SIG-M5 treated with dmso at 0.1 percent for 504 hours (cell line): Measurements from ENCODE around the gene NUDT12.

Experiments used
- DNase-seq: peaks from one replicate; lab custom pipeline; 2025; ENCODE audit not compliant: unreplicated experiment; lab: John Stamatoyannopoulos, UW

The NUDT12 gene

DNA sequence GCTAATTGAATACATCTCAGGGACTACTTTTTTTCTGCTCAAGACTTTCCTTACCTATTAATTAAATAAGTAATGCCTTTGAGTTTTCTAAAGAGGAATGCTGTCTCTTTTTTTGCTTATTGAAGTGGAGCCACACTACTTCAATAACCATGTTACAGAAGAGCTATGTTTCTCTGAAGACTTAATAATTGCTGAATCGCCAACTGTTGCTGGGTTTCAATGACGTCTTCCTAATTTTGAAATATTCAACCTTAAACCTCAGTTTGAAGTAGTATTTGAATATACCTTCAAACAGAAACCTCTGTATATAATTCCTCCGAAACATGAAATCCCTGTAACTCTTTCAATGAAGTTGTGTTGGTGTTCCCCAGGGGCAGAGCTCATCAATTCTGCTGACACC is 21.0 kb downstream of the NUDT12 start:
- DNase-seq: no peak

DNA sequence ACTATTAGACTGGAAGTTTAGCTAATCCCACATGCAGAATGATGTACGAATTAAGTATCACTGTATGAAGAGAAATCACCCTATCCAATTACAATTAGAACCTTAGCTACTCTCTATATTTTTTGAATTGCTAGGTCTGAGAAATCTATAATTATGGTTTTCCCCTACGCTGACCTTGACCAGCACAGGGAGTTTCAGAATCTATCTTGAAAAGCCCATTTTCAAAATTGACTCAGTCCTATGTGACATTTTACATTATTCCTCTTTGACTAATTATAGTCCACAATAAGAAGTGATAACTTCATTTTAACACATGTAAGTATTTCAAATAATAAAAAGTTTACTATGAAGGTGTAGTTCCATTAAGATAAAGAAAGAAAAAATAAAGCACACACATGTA is 21.5 kb downstream of the NUDT12 start:
- DNase-seq: no peak

DNA sequence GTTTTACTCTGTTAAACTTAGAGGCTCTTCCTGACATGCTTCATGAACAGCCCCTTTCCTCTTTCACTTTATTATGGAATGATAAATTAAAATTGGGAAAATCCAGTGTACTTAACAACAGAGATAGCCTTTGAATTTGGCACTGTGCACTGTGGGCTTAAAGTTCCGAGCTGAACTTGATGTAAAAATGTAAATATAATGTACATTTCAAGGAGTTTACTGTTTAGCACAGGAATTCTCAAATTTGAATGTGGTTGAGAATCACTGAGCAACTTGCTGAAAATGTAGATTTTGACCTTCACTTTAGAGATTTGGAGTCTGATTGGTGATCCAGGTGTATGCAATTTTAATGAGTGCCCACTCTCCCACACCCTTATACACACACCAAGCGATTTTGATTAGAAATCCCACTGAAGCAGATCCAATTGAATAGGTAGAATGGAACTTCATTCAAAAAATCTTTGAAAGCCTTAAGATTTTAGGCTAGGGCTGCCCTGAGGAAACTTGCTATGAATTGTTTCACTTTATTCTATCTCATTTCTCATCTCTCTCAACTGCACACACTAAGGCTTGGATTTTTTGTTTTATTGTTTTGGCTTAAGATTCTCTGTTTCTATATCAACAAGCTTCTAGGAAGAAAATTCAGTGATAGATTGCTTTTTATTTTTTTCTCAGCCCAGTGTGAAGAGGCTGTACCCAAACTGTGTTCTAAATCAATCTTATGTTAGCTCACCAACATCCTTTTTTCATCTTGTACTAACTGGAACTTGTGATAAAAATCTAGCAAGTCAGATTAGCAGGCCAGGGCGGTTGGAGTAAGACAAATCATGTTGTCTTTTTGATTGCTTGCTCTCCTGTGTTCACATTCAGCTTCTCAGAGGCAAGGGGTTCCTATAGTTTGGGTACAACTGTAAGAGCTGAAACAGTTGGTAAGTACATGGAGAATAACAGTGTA is 22.9 kb downstream of the NUDT12 start:
- DNase-seq: no peak

DNA sequence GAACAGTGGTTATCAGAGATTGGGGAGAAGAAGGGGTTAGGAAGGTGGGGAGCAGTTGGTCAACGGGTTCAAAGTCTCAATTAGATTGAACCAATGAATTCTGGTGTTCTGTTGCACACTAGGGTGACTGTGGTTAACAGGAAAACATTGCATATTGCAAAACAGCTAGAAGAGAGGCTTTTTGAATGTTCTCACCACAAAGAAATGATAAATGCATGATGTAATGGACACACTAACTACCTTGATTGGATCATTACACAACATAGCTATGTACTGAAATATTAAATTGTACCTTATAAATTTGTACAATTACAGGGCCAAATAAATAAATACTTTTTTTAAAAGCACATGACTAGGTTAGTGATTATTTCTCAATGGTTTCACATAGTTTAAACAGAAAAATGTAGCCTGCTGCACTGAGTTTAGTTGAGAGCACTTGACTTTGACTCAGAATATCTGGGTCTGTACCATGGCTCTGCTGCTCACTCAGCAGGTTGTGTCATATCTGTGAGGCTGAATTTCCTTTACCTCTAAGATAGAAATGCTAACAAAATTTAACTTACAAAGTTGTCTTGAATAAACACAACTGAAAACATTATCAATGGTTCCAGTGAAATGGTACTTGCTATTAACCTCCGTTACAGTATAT is 30.4 kb downstream of the NUDT12 start:
- DNase-seq: no peak

DNA sequence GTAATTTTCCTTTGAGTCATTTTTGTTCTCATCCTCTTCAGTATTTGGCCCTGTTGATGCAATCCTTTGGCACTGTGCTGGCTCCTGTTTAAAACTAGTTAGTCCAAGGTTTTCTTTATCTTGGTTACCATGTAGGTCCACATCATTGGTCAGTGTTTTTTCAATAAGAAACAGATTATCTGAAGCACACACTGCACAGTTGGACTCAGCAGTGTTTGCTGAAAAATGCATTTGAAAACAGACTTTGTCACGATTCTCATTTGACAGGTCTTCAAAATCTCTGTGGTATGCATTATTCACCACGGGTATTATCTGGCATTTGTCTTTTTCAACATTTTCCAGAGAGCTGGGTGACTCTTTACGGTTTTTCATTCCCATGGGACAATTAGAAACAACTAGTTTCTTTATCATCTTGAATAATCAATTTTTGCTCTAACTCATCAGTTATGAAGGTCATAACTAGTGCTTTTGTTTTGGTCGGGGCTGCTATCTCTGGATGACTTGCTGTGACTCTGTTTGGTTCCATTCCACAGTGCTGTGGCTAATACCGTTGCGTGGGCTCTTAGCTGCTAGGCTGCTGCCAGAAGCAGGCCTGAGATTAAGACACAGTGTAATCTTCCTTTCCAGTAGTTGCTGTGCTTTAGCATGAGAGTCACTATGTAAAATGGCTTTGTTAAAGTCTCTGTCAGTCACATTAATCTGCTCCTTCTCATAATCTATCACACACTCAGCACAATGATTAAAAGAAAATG is 36.2 kb downstream of the NUDT12 start:
- DNase-seq: no peak

DNA sequence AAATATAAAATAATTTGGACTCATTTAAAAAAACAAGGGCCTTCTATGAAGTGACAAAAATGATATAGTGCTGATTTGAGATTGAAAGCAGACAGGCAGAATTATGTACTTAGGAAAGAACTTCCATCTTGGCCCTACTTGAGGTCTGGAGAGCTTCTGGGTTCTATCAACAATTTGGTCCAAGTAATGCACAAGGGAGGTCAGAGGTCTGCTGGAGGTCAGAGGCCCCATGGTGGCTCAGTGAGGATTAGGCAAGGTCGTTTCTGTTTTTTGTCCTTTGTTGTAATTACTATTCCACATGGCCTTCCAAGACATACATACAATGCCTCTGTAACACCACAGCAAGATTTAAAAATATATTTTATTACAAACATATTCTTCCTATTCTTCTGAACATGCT is 37.2 kb downstream of the NUDT12 start:
- no peak for DNase-seq

DNA sequence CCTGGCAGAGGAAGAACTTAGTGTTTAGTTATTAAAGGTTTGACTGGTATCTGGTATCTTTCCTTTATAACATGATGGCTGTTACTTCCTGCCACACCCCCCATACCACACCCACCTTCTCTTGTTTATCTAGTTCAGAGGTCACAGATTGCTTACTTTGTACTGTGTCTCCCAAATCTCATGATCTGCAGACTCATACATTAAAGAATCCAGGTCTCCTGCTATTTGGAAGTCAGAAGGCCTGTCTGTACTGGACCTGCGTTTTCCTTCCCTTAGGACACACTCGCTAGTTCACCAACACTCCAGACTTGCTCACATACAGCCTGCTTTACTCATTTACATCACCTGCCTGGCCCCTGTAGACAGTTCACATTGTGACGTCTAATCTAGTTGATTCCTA is 39.3 kb downstream of the NUDT12 start:
- no peak for DNase-seq

DNA sequence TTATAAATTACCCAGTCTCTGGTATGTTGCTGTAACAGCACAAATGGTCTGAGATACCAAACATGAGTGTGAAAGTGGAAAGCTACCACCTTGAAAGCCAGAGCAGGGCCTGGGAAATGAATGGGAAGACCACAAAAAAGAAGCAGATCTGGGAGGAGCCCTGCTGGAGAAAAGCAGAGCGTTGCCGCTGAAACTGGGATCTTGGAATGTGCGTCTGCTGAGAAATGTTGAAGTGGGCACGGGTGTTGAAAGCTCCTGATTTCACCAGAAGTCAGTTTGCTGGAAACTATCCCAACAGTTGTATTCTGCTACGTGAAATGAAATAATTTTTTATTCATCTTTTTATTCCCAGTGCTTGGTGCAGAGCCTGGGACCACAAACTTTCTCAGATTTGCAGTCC is 40.0 kb downstream of the NUDT12 start:
- DNase-seq: no peak

DNA sequence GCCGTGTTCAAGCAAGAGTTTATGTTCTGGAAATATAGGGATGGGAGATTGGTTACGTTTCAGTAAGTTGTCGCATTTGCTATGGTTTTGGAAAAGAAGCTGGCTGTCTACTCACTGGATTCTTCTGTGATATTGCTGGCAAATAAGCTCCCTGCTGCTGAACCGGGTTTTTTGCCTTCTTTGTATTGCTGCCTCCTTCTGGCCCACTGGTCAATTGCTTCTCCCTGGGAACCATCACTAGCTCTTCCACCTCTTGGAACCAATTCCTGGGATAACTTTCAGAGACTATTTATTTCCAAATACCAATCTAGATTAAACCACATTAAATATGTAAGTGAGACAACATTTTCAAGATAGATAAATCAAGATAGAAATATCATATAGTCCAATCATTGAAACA is 43.0 kb downstream of the NUDT12 start:
- no peak for DNase-seq

DNA sequence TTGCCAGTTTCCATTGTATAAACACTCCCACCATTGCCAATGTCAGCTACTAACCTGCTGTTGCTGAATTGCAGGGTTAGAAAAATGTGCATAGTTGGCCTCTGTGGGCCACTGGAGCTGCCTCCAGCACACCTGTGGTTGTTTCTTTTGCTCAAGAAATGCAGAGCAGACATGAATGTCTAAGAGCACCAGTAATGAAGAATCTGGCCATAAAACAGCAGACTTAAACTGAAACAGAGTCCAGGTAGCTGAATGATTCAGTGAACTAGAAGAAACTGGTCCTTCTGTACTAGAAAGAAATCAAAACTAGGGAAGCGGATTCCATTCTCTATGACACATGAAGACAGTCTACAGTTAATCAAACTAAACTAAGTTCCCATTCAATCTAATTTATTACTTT is 48.2 kb downstream of the NUDT12 start:
- DNase-seq: no peak

DNA sequence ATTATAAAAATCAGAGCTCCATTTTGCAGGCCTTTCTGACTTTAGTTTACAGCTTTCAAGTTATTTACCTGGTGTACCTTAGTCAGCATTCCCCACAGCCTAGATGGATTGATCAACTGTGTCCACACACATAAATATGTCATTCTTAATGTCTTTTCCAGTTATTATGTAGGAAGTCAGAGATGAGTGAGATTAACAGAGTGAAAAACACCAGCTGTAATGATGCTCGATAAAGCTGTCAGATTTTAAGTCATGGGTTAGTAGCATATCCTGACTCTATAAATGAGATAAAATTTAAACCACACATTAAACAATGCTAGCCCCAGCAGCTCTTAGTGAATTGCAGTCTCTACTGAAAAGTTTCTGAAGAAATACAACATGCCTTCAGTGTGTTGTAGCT is 48.9 kb downstream of the NUDT12 start:
- DNase-seq: no peak

DNA sequence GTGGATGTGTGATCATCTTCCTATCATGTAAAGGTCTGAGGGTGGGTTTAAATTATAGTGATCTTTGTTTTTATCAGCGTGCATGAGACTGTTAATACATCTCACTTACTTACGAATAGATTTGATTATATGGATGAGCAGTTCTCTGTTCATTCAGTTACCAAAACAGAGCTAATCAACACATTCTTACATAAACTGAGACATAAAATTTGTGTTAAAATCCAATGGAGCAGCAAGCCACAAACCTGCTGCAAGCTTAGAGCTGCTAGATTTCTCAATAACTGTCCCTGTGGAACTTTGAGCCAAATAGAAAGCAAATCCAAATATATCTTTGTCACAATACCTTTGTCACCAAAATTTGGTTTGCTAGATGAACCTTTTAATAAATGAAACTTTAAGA is 50.1 kb downstream of the NUDT12 start:
- no peak for DNase-seq

DNA sequence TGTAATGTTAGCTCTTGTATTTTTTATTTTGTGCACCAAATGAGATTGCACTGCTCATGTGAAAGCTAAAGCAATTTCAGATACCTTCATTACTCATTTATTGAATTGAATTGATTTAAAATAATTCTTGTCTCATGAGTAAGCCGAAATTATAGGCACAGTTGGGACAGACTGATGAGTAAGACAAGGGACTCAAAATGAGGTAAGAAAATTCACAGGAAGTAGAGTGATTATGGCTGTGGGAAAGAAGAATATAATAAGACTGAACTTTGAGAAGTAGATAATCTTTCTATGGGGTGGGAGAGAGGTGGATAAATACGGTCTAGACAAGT is 51.1 kb downstream of the NUDT12 start:
- no peak for DNase-seq

DNA sequence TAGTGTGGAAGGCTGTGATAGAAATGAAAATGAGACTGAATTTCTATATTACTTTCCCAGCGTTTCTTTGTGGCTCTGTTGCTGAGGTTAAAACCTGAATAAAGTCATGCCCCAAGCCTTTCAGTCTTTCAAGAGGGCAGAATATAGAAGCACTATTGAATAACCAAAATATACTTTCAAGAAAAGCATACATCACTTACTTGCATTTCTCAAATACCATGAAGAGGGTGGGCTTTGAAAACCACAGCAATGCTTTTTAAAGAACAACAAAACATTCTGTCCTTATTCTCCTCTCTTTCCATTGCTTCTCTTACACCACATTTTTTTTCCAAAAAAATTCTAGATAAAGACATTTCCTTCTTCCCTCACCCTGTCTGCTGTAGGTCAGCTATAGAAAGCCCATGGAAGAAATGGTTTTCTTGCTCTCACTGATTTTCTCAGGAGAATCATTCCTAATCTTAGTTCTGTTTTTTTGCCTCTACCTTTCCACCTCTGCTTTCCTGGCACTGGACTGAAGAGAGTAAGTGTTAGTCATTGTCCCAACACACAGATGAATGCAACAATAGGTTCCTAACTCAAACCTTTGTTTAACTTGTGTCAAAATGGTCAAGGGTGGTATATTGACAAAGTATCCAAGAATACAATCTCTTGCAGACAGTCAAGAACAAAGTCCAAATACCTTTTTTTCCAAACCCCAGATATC is 51.6 kb downstream of the NUDT12 start:
- DNase-seq: no peak

DNA sequence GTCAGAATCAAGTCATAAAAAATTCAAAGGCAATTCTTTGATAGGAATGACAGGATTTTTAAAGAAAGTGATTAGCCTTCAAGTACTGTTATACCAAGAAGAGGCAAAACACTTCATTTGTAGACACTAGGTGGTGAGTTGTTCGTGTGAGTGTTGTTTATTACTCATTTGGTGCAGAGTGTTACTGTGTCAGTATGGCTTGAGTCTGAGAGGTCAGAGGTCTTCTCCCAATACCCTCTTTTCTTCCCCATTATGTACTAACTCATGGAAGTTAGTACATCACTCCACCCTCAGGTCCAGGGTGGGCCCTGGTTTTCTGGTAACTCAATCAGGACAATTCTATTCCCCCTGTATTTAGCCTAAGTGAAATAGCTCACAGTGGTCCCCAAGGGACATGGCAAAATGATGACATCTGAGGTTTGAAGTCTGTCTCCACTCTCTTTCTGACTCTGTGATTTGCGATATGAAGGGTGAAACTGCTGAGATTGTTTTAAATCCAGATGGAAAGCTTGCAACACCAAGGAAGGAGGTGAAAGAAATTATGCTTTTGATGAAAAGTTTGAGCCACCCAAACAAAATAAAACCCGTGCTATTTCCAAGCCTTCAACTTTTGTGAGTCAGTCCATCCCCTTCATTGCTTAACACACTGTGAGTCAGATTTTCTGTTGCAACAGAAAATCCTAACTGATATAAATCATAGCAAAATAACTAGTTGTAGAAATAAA is 56.8 kb downstream of the NUDT12 start:
- DNase-seq: peak; percentile 7

DNA sequence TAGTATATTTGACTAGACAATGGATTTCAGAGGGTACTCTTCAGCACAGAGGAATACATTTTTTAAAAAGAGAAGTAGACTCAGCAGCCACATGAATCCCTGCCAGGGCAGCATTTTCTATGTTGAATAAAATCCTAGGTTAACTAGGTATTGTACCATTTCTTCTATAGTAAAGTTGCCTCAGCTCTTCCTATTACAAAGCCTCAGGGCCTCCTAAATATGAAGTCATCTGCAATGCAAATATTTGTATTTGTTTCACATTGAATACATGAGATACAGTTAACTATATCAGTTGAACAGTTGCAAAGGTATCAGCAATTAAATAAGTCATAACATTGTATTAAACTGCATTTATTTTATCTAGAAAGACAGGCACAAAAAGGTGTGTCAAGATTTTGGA is 59.5 kb downstream of the NUDT12 start:
- DNase-seq: no peak

DNA sequence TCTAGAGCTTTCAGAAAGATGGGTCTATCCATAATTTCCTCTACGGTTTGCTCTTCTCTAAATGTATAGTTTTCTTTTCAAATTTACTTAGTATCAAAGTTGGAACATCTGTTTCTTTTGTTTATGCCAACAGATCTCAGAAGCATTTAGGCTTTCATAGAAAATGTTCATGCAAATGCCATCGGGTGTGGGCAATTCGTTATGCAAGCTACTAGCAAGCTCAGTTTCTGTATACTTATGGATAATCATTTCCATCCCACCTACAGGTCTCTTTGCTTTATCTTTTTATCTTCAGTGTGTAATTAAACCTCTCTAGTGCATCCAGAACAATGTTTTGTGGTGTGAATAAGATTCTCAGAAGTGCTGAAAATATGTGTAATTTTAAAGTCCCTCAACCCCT is 59.9 kb downstream of the NUDT12 start:
- no peak for DNase-seq
